Activated CD8-positive, alpha-beta T cell treated with anti-CD3 and anti-CD28 coated beads for 36 hours (primary cell): ENCODE results near the gene E2F4. TPM values are rescaled to one million over a fixed set of nuclear protein-coding genes. Genes with fewer than 3 reads are reported as not detected.
A peak's percentile ranks its signal among the peaks of the same experiment; 100 is the strongest.

Experiments
- ATAC-seq: fragments of 200-7000 bp; cut with Tn5 transposase; one replicate; pipeline ENCODE4 v1.10.0; 2021; ENCODE audit warnings: mild to moderate bottlenecking, moderate library complexity
- CTCF ChIA-PET: fragments of 350-600 bp; sonication (Branson Sonifier 250); formaldehyde crosslinking; loops from one replicate; lab custom pipeline; 2021; ENCODE audit warnings: antibody characterized with exemption; lab: Charles Lee
- POLR2A ChIA-PET: fragments of 350-600 bp; sonication (Branson Sonifier 250); formaldehyde crosslinking; loops from one replicate; lab custom pipeline; 2021; ENCODE audit warnings: antibody characterized with exemption; lab: Charles Lee
- DNase-seq: peaks from one replicate; pipeline ENCODE4 v3.0.0-alpha.2; 2020
- H3K27ac Mint-ChIP-seq: one replicate; pipeline ENCODE4 v1.8.0; 2021; ENCODE audit warnings: mild to moderate bottlenecking, mixed read lengths
- H3K27me3 Mint-ChIP-seq: one replicate; pipeline ENCODE4 v1.8.0; 2021; ENCODE audit warnings: mixed read lengths
- H3K36me3 Mint-ChIP-seq: one replicate; pipeline ENCODE4 v1.8.0; 2021; ENCODE audit warnings: low read depth, mixed read lengths
- H3K4me1 Mint-ChIP-seq: one replicate; pipeline ENCODE4 v1.8.0; 2021; ENCODE audit warnings: low read depth, mixed read lengths
- H3K4me3 Mint-ChIP-seq: one replicate; pipeline ENCODE4 v1.8.0; 2021; ENCODE audit warnings: mild to moderate bottlenecking, moderate library complexity, mixed read lengths
- H3K9me3 Mint-ChIP-seq: one replicate; pipeline ENCODE4 v1.8.0; 2021; ENCODE audit warnings: mixed read lengths
- CTCF ChIP-seq: fragments of 200-600 bp; IDR thresholded peaks from one replicate; pipeline ENCODE4 v1.8.0; 2022; ENCODE audit warnings: antibody characterized with exemption, mild to moderate bottlenecking
- intact Hi-C: fragments of 100-400 bp; cut with micrococcal nuclease; formaldehyde crosslinking; loops from one replicate; pipeline ENCODE4 v1.10.0; 2022
- total RNA-seq, 2 experiments: library from RNA; stranded (reverse); gene quantifications; one replicate each; pipeline ENCODE4 v1.2.3, GENCODE V29; 2021

E2F4 gene
- total RNA-seq, 2 experiments from 2014 or later = 104 to 105 TPM

- no peak for TF ChIP-seq CTCF
- Mint-ChIP-seq H3K27me3 (no peaks in the 10 kb centered on the region), H3K27ac (peak overlapping the region; percentile 67), H3K36me3 (peaks cover 20% of the 10 kb centered on the region), H3K4me3 (no peak overlapping the region), H3K9me3 (no peaks in the 10 kb centered on the region), H3K4me1 (peaks cover 33% of the 10 kb centered on the region)
- DNase-seq (no peak), ATAC-seq (no peak)
- ChIA-PET POLR2A (interaction anchor here (0.9 to 10.0 kb wide), 2 partner anchors 11 to 58 kb away, joined by 3 to 123 read pairs; partner anchors contain the start of genes MATCAP1 and TMEM208), CTCF (interaction anchor here (1.4 kb wide), 1 partner anchor 14 kb away, joined by 8 read pairs; the partner anchor contains the start of gene TMEM208)
- intact Hi-C loops = no loop called here
Measured at GRCh38 chr16:67241008-67241900, 49.3 kb downstream of the E2F4 start.

- peak overlapping the region; percentile 55 for H3K27ac Mint-ChIP-seq
- no peak for TF ChIP-seq CTCF
- H3K4me1 Mint-ChIP-seq = peaks cover 33% of the 10 kb centered on the region
- no peak overlapping the region for H3K4me3 Mint-ChIP-seq
- no peak for DNase-seq
- intact Hi-C loops = no loop called here
- no peak for ATAC-seq
- H3K36me3 Mint-ChIP-seq = peaks cover 13% of the 10 kb centered on the region
- POLR2A ChIA-PET = interaction anchor here (1.2 to 10.0 kb wide), 2 partner anchors 12 to 48 kb away, joined by 3 to 123 read pairs; partner anchors contain the start of gene TMEM208
- H3K9me3 Mint-ChIP-seq = no peaks in the 10 kb centered on the region
- H3K27me3 Mint-ChIP-seq = no peaks in the 10 kb centered on the region
- CTCF ChIA-PET = interaction anchor here (1.0 to 1.4 kb wide), 2 partner anchors 15 to 57 kb away, joined by 3 to 8 read pairs; partner anchors contain the start of gene TMEM208
Measured at GRCh38 chr16:67242138-67242730, 50.3 kb downstream of the E2F4 start.

- intact Hi-C loops = no loop called here
- POLR2A ChIA-PET = interaction anchor here (1.2 to 10.0 kb wide), 5 partner anchors 13 to 56 kb away, joined by 3 to 123 read pairs (median 4); partner anchors contain the start of gene TMEM208
- Mint-ChIP-seq H3K27me3 (no peaks in the 10 kb centered on the region), H3K27ac (peak overlapping the region; percentile 87), H3K4me1 (peaks cover 42% of the 10 kb centered on the region), H3K9me3 (no peaks in the 10 kb centered on the region), H3K36me3 (peaks cover 2% of the 10 kb centered on the region), H3K4me3 (no peak overlapping the region)
- no peak for DNase-seq
- no peak for TF ChIP-seq CTCF
- ATAC-seq = no peak
- CTCF ChIA-PET = interaction anchor here (0.9 to 2.6 kb wide), 4 partner anchors 17 to 68 kb away, joined by 3 to 13 read pairs (median 3); partner anchors contain the start of gene TMEM208
Measured at GRCh38 chr16:67243481-67243880, 51.5 kb downstream of the E2F4 start.

- DNase-seq = peak; percentile 95
- peak; percentile 64 for ATAC-seq
- Mint-ChIP-seq H3K4me1 (peaks cover 46% of the 10 kb centered on the region), H3K27me3 (no peaks in the 10 kb centered on the region), H3K9me3 (no peaks in the 10 kb centered on the region), H3K36me3 (peaks cover 2% of the 10 kb centered on the region), H3K4me3 (peak overlapping the region; percentile 89), H3K27ac (peak overlapping the region; percentile 87)
- ChIA-PET CTCF (interaction anchor here (0.6 to 2.6 kb wide), 17 partner anchors 15 to 318 kb away, joined by 3 to 13 read pairs (median 4); partner anchors contain the start of genes ATP6V0D1, CTCF, PLEKHG4 and TMEM208), POLR2A (interaction anchor here (0.6 to 10.0 kb wide), 7 partner anchors 14 to 84 kb away, joined by 3 to 123 read pairs (median 4); partner anchors contain the start of gene TMEM208)
- no peak for TF ChIP-seq CTCF
- intact Hi-C loops = loop anchor here (2.0 kb wide), 1 partner anchor 52 kb away; the partner anchor contains the start of gene E2F4
Measured at GRCh38 chr16:67244387-67245185, 52.6 kb downstream of the E2F4 start.
